Measurements from ENCODE around the gene MEIG1. TPM values are rescaled to one million over a fixed set of nuclear protein-coding genes. Genes with fewer than 3 reads are reported as not detected.
"Not testable (repeated sequence)": the region's sequence is repeated elsewhere in the genome, so short reads cannot be mapped to it uniquely, and the experiment has no call there.

The MEIG1 gene
- total and polyA plus RNA-seq, 12 donors: 0.44 to 1.1 (median 0.97) TPM; not detected in 7

- H3K4me1 ChIP-seq (replicated peaks in 1 of 2): no peaks in the 10 kb centered on the region
- no peak for DNase-seq
- TF ChIP-seq POLR2A (IDR thresholded peaks at IDR 0.05): no peak
- no peak for TF ChIP-seq CTCF (IDR thresholded peaks at IDR 0.05)
- H3K27ac ChIP-seq: no peak overlapping the region
- no peaks in the 10 kb centered on the region for H3K27me3 ChIP-seq
- H3K4me3 ChIP-seq: no peak overlapping the region
- H3K9me3 ChIP-seq (replicated peaks in 1 of 3): no peaks in the 10 kb centered on the region
- intact Hi-C loops (cut with DNase I): no loop called here
- H3K36me3 ChIP-seq (replicated peaks in 1 of 2): peaks cover 0 to 67% of the 10 kb centered on the region in 2 donors
- 91 to 97% (median 94%) methylated on average over 8 of the region's 8 CpGs for WGBS, 4 donors
These were observed 33.1 kb upstream of the MEIG1 start for GRCh38 chr10:14926061-14926470.

- Histone ChIP-seq H3K9me3 (replicated peaks in 1 of 3) (no peaks in the 10 kb centered on the region), H3K4me1 (replicated peaks in 1 of 2) (no peaks in the 10 kb centered on the region), H3K27ac (no peak overlapping the region), H3K27me3 (no peaks in the 10 kb centered on the region), H3K36me3 (replicated peaks in 1 of 2) (peaks cover 0 to 65% of the 10 kb centered on the region in 2 donors), H3K4me3 (no peak overlapping the region)
- TF ChIP-seq CTCF (IDR thresholded peaks at IDR 0.05) (no peak), POLR2A (IDR thresholded peaks at IDR 0.05) (no peak)
- WGBS, 4 donors: 91 to 96% (median 95%) methylated on average over 13 of the region's 13 CpGs
- no peak for DNase-seq
- intact Hi-C loops (cut with DNase I): no loop called here
These were observed 32.3 kb upstream of the MEIG1 start for GRCh38 chr10:14926722-14927416.

GRCh38 chr10:14930610-14931009 lies 28.6 kb upstream of the MEIG1 start:
- H3K4me3 ChIP-seq: no peak overlapping the region
- 95 to 98% (median 96%) methylated on average over 10 of the region's 10 CpGs for WGBS, 4 donors
- DNase-seq: no peak
- no peak overlapping the region for H3K27ac ChIP-seq
- H3K36me3 ChIP-seq (replicated peaks in 1 of 2): peaks cover 0 to 78% of the 10 kb centered on the region in 2 donors
- TF ChIP-seq POLR2A (IDR thresholded peaks at IDR 0.05): no peak
- TF ChIP-seq CTCF (IDR thresholded peaks at IDR 0.05): no peak
- H3K27me3 ChIP-seq: no peaks in the 10 kb centered on the region
- no peaks in the 10 kb centered on the region for H3K4me1 ChIP-seq (replicated peaks in 1 of 2)
- intact Hi-C loops (cut with DNase I): no loop called here
- H3K9me3 ChIP-seq (replicated peaks in 1 of 3): no peaks in the 10 kb centered on the region

GRCh38 chr10:14936584-14936983 lies 22.6 kb upstream of the MEIG1 start:
- no peak for TF ChIP-seq POLR2A (IDR thresholded peaks at IDR 0.05)
- no peak for TF ChIP-seq CTCF (IDR thresholded peaks at IDR 0.05)
- H3K36me3 ChIP-seq (replicated peaks in 1 of 2): peaks cover 0 to 39% of the 10 kb centered on the region in 2 donors
- no peaks in the 10 kb centered on the region for H3K4me1 ChIP-seq (replicated peaks in 1 of 2)
- H3K27me3 ChIP-seq: no peaks in the 10 kb centered on the region
- no peak overlapping the region for H3K4me3 ChIP-seq
- WGBS, 4 donors: 89 to 94% (median 92%) methylated on average over 2 of the region's 2 CpGs
- intact Hi-C loops (cut with DNase I): no loop called here
- H3K9me3 ChIP-seq (replicated peaks in 1 of 3): no peaks in the 10 kb centered on the region
- no peak for DNase-seq
- H3K27ac ChIP-seq: no peak overlapping the region

GRCh38 chr10:14938971-14939370 lies 20.2 kb upstream of the MEIG1 start:
- intact Hi-C loops (cut with DNase I); H3K4me1 ChIP-seq (replicated peaks in 1 of 2); H3K9me3 ChIP-seq (replicated peaks in 1 of 3); H3K27me3 ChIP-seq; H3K4me3 ChIP-seq; H3K27ac ChIP-seq; DNase-seq: not testable (repeated sequence)
- 60 to 87% (median 76%) methylated on average over 2 to 4 of the region's 5 CpGs; no CpG with 5 or more reads in 1 of the 4 donors for WGBS, 4 donors
- H3K36me3 ChIP-seq (replicated peaks in 1 of 2): peaks cover 0 to 25% of the 10 kb centered on the region in 2 donors

GRCh38 chr10:14942147-14942949 lies 16.8 kb upstream of the MEIG1 start:
- H3K4me3 ChIP-seq; H3K27me3 ChIP-seq; H3K9me3 ChIP-seq (replicated peaks in 1 of 3); H3K4me1 ChIP-seq (replicated peaks in 1 of 2); H3K27ac ChIP-seq; DNase-seq; intact Hi-C loops (cut with DNase I): not testable (repeated sequence)
- WGBS, 4 donors: 85 to 93% (median 88%) methylated on average over 12 to 17 of the region's 17 CpGs
- H3K36me3 ChIP-seq (replicated peaks in 1 of 2): peaks cover 0 to 20% of the 10 kb centered on the region in 2 donors

GRCh38 chr10:14942950-14943338 lies 16.2 kb upstream of the MEIG1 start:
- 90 to 96% (median 95%) methylated on average over 7 of the region's 7 CpGs for WGBS, 4 donors
- DNase-seq; intact Hi-C loops (cut with DNase I); H3K27me3 ChIP-seq; H3K4me1 ChIP-seq (replicated peaks in 1 of 2); H3K4me3 ChIP-seq; H3K9me3 ChIP-seq (replicated peaks in 1 of 3); H3K27ac ChIP-seq: not testable (repeated sequence)
- peaks cover 0 to 26% of the 10 kb centered on the region in 2 donors for H3K36me3 ChIP-seq (replicated peaks in 1 of 2)

All from adrenal gland (tissue), 12 donors.